Nephron progenitor cell (in vitro differentiated cells): ENCODE results near the gene KLHL5.

ENCODE experiments used
- DNase-seq: peaks from one replicate; pipeline ENCODE4 v3.0.0; 2021
- H3K27ac Mint-ChIP-seq: 2 replicates; pipeline ENCODE4 v1.8.0; 2021; ENCODE audit warnings: mild to moderate bottlenecking, moderate library complexity, mixed read lengths
- H3K27me3 Mint-ChIP-seq: 2 replicates; pipeline ENCODE4 v1.8.0; 2021; ENCODE audit warnings: mild to moderate bottlenecking, low read depth, mixed read lengths; ENCODE audit not compliant: poor library complexity
- H3K36me3 Mint-ChIP-seq: 2 replicates; pipeline ENCODE4 v1.8.0; 2021; ENCODE audit warnings: low read depth, mixed read lengths
- H3K4me1 Mint-ChIP-seq: 2 replicates; pipeline ENCODE4 v1.8.0; 2021; ENCODE audit warnings: mixed read lengths
- H3K4me3 Mint-ChIP-seq: 2 replicates; pipeline ENCODE4 v1.8.0; 2021; ENCODE audit warnings: mild to moderate bottlenecking, moderate library complexity, mixed read lengths
- H3K9me3 Mint-ChIP-seq: 2 replicates; pipeline ENCODE4 v1.8.0; 2021; ENCODE audit warnings: mild to moderate bottlenecking, moderate library complexity, mixed read lengths
- CTCF ChIP-seq: fragments of 200-600 bp; sonication (generic); IDR thresholded peaks from 2 replicates; pipeline ENCODE4 v1.5.0; 2021; ENCODE audit warnings: antibody characterized with exemption

Gene KLHL5

GRCh38 chr4:39042366-39042765 is 19.7 kb upstream of the KLHL5 start:
- no peak for TF ChIP-seq CTCF
- peaks cover 40% of the 10 kb centered on the region for H3K4me1 Mint-ChIP-seq
- no peaks in the 10 kb centered on the region for H3K36me3 Mint-ChIP-seq
- DNase-seq = no peak
- no peaks in the 10 kb centered on the region for H3K9me3 Mint-ChIP-seq
- no peaks in the 10 kb centered on the region for H3K27me3 Mint-ChIP-seq
- peak overlapping the region; percentile 70 for H3K27ac Mint-ChIP-seq
- H3K4me3 Mint-ChIP-seq = peak overlapping the region; percentile 23

GRCh38 chr4:39043058-39043860 is 18.8 kb upstream of the KLHL5 start:
- Mint-ChIP-seq H3K4me3 (peak overlapping the region; percentile 89), H3K27me3 (no peaks in the 10 kb centered on the region), H3K27ac (peak overlapping the region; percentile 52), H3K36me3 (peaks cover 6% of the 10 kb centered on the region), H3K9me3 (no peaks in the 10 kb centered on the region), H3K4me1 (peaks cover 37% of the 10 kb centered on the region)
- DNase-seq = no peak
- TF ChIP-seq CTCF = no peak

GRCh38 chr4:39043861-39044363 is 18.1 kb upstream of the KLHL5 start:
- no peak for DNase-seq
- Mint-ChIP-seq H3K4me1 (peaks cover 37% of the 10 kb centered on the region), H3K4me3 (peak overlapping the region; percentile 89), H3K27ac (peak overlapping the region; percentile 52), H3K9me3 (no peaks in the 10 kb centered on the region), H3K36me3 (peaks cover 6% of the 10 kb centered on the region), H3K27me3 (no peaks in the 10 kb centered on the region)
- no peak for TF ChIP-seq CTCF

GRCh38 chr4:39044364-39044955 is 17.6 kb upstream of the KLHL5 start:
- peak; percentile 97 for DNase-seq
- peaks cover 37% of the 10 kb centered on the region for H3K4me1 Mint-ChIP-seq
- no peak for TF ChIP-seq CTCF
- no peaks in the 10 kb centered on the region for H3K27me3 Mint-ChIP-seq
- H3K27ac Mint-ChIP-seq = peak overlapping the region; percentile 52
- H3K4me3 Mint-ChIP-seq = peak overlapping the region; percentile 89
- H3K9me3 Mint-ChIP-seq = no peaks in the 10 kb centered on the region
- peaks cover 6% of the 10 kb centered on the region for H3K36me3 Mint-ChIP-seq

- Mint-ChIP-seq H3K27me3 (no peaks in the 10 kb centered on the region), H3K4me1 (peaks cover 38% of the 10 kb centered on the region), H3K4me3 (peak overlapping the region; percentile 98), H3K9me3 (no peaks in the 10 kb centered on the region), H3K36me3 (peaks cover 6% of the 10 kb centered on the region), H3K27ac (peak overlapping the region; percentile 98)
- peak; percentile 54 for DNase-seq
- TF ChIP-seq CTCF = no peak
These were observed 16.8 kb upstream of the KLHL5 start for GRCh38 chr4:39044956-39045826.
